ENCODE measurements around the gene ACTR3. TPM values are rescaled to one million over a fixed set of nuclear protein-coding genes. Genes with fewer than 3 reads are reported as not detected.
A peak's percentile ranks its signal among the peaks of the same experiment; 100 is the strongest.

Gene ACTR3
- total RNA-seq, 4 donors from 2014 or later = 80.0 to 124 (median 101) TPM

- Histone ChIP-seq H3K36me3 (no peaks in the 10 kb centered on the region), H3K4me3 (no peak overlapping the region), H3K4me1 (peaks cover 0 to 4% (median 1%) of the 10 kb centered on the region in 4 donors), H3K9me3 (no peaks in the 10 kb centered on the region), H3K27ac (peak overlapping the region in 1 of 4 donors; percentile 61), H3K27me3 (no peaks in the 10 kb centered on the region)
- no peak for DNase-seq
- TF ChIP-seq, protein P1, sequence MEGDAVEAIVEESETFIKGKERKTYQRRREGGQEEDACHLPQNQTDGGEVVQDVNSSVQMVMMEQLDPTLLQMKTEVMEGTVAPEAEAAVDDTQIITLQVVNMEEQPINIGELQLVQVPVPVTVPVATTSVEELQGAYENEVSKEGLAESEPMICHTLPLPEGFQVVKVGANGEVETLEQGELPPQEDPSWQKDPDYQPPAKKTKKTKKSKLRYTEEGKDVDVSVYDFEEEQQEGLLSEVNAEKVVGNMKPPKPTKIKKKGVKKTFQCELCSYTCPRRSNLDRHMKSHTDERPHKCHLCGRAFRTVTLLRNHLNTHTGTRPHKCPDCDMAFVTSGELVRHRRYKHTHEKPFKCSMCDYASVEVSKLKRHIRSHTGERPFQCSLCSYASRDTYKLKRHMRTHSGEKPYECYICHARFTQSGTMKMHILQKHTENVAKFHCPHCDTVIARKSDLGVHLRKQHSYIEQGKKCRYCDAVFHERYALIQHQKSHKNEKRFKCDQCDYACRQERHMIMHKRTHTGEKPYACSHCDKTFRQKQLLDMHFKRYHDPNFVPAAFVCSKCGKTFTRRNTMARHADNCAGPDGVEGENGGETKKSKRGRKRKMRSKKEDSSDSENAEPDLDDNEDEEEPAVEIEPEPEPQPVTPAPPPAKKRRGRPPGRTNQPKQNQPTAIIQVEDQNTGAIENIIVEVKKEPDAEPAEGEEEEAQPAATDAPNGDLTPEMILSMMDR (IDR thresholded peaks at IDR 0.05) = no peak
- TF ChIP-seq POLR2A (IDR thresholded peaks at IDR 0.05) = no peak
These were observed 35.7 kb upstream of the ACTR3 start for GRCh38 chr2:113854208-113854607.

GRCh38 chr2:113854970-113855740 lies 34.7 kb upstream of the ACTR3 start:
- peak in 1 of 3 donors; percentile 57 for DNase-seq
- no peak for TF ChIP-seq POLR2A (IDR thresholded peaks at IDR 0.05)
- TF ChIP-seq, protein P1 (IDR thresholded peaks at IDR 0.05) = no peak
- Histone ChIP-seq H3K9me3 (no peaks in the 10 kb centered on the region), H3K4me3 (no peak overlapping the region), H3K27ac (peak overlapping the region in 1 of 4 donors; percentile 61), H3K4me1 (peaks cover 0 to 4% (median 1%) of the 10 kb centered on the region in 4 donors), H3K27me3 (no peaks in the 10 kb centered on the region), H3K36me3 (no peaks in the 10 kb centered on the region)

- H3K36me3 ChIP-seq = no peaks in the 10 kb centered on the region
- no peak for DNase-seq
- no peak overlapping the region for H3K27ac ChIP-seq
- H3K9me3 ChIP-seq = no peaks in the 10 kb centered on the region
- H3K4me1 ChIP-seq = peaks cover 0 to 3% (median 0%) of the 10 kb centered on the region in 4 donors
- TF ChIP-seq, protein P1 (IDR thresholded peaks at IDR 0.05) = no peak
- no peak for TF ChIP-seq POLR2A (IDR thresholded peaks at IDR 0.05)
- no peaks in the 10 kb centered on the region for H3K27me3 ChIP-seq
- no peak overlapping the region for H3K4me3 ChIP-seq
These were observed 32.4 kb upstream of the ACTR3 start for GRCh38 chr2:113857464-113857863.

- H3K36me3 ChIP-seq = no peaks in the 10 kb centered on the region
- TF ChIP-seq, protein P1 (IDR thresholded peaks at IDR 0.05) = no peak
- no peak for TF ChIP-seq POLR2A (IDR thresholded peaks at IDR 0.05)
- H3K27me3 ChIP-seq = no peaks in the 10 kb centered on the region
- H3K4me1 ChIP-seq = peaks cover 0 to 3% (median 0%) of the 10 kb centered on the region in 4 donors
- peak overlapping the region in 2 of 4 donors; percentile 29 to 44 for H3K27ac ChIP-seq
- H3K4me3 ChIP-seq = no peak overlapping the region
- DNase-seq = peak in 1 of 3 donors; percentile 72
- H3K9me3 ChIP-seq = no peaks in the 10 kb centered on the region
These were observed 31.1 kb upstream of the ACTR3 start for GRCh38 chr2:113858764-113859163.

DNA sequence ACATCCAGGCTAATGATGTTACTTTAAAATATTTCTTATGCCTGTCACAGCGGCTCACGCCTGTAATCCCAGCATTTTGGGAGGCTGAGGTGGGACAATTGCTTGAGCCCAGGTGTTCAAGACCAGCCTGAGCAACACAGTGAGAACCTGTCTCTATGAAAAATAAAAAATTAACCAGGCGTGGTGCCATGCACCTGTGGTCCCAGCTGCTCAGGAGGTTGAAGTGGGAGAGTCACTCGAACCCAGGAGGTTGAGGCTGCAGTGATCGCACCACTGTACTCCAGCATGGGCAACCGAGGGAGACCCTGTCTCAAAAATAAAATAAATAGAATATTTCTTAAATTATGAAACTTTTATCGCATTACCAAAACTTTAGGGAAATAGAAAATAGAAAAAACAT lies 28.1 kb upstream of the ACTR3 start:
- H3K4me3 ChIP-seq = no peak overlapping the region
- TF ChIP-seq, protein P1 (IDR thresholded peaks at IDR 0.05) = no peak
- TF ChIP-seq POLR2A (IDR thresholded peaks at IDR 0.05) = no peak
- no peaks in the 10 kb centered on the region for H3K27me3 ChIP-seq
- H3K9me3 ChIP-seq = no peaks in the 10 kb centered on the region
- DNase-seq = peak in 1 of 3 donors; percentile 40
- H3K4me1 ChIP-seq = no peaks in the 10 kb centered on the region
- no peaks in the 10 kb centered on the region for H3K36me3 ChIP-seq
- peak overlapping the region in 1 of 4 donors; percentile 66 for H3K27ac ChIP-seq
